ENCODE measurements around the gene RFFL.
"Not testable (repeated sequence)": the region's sequence is repeated elsewhere in the genome, so short reads cannot be mapped to it uniquely, and the experiment has no call there.

Gene RFFL

DNA sequence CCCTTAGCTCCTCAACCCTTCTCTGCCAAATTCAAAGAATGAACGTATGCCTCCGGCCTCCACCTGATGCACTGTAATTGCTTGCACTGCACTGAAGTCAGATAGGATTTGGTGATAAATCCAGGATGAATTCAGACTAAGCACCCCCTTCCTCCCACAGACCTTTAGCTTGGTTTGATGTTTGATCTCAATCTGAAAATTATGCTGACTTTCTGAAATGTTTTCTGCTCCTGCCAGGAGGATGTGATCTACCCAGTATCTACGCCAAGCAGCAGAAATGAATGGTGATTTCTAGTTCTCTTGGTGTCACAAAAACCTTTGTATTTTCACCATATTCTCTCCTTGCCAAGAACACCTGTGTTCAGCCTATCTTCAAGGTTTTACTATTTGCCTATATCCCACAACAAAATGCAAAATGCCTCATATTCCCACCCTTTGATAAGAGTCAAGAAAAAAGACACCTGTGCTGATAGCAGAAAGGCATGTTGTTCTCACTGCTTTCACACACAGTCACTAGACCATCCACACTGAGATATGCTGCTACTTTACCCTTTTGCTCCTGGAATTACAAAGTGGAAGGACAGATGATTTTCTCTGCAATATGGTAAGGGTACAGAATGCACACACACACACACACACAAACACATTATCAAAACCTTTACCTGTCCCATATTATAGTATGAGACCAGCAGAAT is 14.7 kb downstream of the RFFL start:
- DNase-seq (ENCODE audit: low read depth) = no peak

DNA sequence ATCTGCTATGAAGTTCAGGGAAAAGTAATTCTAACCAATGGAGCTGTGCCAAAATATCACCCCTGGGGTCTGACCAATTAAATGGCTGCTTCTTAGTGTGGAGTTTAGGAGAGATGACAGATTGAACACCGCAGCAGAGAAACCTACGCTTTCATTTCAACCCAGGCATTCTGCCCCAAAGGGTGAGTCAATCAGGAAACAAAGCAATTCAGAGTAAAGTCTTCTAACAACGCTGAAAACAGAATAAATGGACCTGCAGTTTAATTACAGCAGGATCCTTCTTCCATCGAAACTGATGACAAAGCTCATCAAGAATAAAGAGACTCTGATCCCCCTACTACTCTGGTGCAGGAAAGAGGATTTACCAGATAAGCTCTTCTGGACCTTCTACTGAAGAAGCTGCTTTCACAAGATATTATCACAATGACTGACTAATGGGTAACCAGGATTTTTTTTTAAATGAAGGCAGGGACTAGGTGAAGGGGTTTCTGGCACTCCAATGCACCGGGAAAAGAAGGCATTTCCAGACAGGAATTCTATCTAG is 16.7 kb downstream of the RFFL start:
- no peak for DNase-seq (ENCODE audit: low read depth)

DNA sequence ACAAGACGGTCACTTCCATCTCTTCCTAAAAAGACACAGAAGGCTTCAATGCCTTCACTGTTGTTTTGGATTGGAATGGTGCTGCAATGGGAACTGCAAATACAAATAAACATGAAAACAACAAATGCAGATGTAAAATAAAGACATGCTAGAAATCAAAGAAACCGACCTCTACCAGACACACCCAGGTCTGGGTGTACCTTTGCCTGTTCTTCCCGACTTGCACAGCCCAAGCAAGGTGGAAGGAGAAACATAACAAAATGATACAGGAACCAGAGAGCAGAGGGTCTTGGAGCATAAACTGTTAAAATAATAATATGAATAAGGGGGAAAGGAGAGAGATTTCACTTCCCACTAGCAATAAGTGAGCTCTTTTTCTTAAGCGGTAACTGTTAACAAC is 17.3 kb downstream of the RFFL start:
- no peak for DNase-seq (ENCODE audit: low read depth)

DNA sequence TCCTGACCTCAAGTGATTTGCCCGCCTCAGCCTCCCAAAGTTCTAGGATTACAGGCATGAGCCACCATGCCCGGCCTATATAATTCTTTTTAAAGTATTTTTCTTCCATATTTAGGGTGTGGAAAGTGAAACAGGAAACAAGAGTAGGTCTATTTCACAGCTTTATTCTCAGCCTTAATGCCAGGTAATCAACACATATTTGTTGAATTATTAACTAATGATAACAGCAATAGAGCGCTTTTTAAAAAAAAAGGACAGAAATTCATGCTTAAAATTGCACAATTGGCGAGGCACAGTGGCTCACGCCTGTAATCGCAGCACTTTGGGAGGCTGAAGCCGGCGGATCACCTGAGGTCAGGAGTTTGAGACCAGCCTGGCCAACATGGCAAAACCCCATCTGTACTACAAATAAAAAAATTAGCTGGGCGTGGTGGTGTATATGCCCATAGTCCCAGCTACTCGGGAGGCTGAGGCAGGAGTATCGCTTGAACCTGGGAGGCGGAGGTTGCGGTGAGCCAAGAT is 18.0 kb downstream of the RFFL start:
- DNase-seq (ENCODE audit: low read depth) = not testable (repeated sequence)

DNA sequence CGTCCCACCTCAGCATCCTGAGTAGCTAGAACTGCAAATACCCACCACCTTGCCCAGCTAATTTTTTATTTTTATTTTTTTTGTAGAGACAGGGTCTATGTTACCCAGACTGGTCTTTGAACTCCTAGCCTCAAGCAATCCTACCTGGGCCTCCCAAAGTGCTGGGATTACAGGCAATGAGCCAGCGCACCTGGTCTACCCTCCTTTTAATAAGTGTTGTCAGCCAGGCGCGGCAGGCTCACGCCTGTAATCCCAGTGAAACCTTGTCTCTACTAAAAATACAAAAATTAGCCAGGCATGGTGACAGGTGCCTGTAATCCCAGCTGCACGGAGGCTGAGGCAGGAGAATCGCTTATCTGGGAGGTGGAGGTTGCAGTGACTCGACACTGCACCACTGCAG is 19.3 kb downstream of the RFFL start:
- no peak for DNase-seq (ENCODE audit: low read depth)

DNA sequence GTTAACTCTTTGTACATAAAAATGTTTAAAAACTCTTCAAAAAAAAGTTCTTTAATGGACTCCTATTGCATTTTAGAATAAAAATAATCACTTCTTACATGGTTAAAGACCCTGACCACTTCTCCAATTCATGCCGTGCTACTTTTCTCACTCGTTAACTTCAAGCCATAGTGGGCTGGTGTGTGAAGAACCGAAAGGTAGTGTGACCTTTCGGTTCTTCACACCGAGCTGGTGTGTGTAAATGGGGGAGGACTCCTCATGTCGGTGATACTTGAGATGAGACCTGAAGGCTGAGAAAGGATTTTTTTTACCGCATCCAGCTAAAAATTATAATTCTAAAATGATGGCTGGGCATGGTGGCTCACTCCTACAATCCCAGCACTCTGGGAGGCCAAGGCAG is 22.1 kb downstream of the RFFL start:
- no peak for DNase-seq (ENCODE audit: low read depth)

DNA sequence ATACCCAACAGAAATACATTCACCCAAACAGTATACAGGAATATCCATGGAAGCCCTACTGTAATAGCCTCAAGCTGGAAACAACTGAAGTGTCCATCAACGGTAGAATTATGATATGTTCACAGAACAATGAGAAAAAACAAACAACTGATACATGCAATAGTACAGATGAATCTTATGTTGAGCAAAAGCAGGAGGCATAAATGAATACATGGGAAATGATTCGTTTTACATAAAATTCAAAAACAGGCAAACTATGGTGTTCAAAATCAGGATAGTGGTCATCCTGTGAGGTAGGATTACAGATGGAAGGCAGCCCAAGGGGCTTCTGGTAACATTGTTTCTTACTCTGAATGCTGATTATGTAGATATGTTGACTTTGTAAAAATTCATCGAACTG is 25.1 kb downstream of the RFFL start:
- no peak for DNase-seq (ENCODE audit: low read depth)

DNA sequence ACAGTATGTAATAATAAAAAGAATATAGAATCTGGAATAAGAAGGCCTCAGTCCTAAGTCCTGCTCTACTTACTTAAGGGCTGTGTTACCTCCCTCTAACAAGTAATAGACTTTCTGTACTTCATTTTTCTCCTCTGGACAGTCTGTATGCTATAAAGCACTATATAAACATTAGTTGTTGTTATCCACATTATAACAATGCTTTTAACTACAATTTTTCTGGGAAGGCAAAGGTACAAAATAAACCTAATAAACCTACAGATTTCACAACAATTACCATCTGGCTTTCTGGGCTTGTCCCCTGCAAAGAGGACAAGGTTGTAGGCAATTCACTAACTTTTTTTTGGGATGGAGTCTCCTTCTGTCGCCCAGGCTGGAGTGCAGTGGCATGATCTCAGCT is 32.7 kb downstream of the RFFL start:
- no peak for DNase-seq (ENCODE audit: low read depth)

DNA sequence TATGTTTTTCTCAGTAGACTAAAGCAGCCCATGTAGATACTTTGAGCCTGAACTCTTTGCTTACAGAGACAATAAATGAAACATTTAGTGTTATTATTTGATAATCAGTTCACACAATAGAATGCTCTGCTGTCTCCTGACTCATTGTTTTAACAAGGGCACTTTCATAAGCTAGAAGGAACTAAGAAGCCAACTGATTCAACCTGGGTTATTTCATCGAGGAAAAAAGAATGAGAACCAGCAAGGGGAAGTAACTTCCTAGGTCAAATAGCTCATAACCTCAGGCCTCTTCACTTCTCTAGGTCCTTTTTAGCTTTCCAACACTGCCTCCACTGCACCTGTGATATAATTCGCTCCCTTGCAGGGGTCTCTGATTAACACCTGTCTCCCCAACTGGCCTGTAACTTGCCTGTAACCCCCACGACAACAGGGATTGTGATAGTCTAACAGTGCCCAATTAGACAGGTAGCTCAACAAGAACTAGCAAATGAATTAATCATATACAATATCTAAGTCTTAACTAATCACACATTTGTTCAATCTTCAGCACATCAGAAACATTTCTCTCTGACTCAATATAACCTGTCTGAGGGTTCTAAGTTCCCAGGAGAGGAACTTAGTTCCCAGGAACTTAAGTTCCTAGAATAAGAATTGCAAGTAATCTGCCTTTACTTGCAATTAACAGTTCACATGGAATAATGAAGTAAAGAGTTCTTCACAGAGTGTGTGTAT is 34.8 kb downstream of the RFFL start:
- DNase-seq (ENCODE audit: low read depth) = no peak

DNA sequence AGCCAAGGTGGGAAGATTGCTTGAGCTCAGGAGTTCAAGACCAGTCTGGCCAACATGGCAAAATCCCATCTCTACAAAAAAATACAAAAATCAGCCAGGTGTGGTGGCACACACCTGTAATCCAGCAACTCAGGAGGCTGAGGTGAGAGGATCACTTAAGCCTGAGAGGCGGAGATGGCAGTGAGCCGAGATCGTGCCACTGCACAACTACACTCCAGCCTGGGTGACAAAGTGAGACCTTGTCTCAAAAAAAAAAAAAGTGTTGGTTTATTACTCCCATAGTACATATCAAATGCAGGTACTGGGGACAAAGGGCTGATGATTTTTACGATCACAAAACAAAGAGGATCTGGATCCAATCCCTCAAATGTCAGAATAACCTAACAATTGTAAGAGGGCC is 35.4 kb downstream of the RFFL start:
- not testable (repeated sequence) for DNase-seq (ENCODE audit: low read depth)

DNA sequence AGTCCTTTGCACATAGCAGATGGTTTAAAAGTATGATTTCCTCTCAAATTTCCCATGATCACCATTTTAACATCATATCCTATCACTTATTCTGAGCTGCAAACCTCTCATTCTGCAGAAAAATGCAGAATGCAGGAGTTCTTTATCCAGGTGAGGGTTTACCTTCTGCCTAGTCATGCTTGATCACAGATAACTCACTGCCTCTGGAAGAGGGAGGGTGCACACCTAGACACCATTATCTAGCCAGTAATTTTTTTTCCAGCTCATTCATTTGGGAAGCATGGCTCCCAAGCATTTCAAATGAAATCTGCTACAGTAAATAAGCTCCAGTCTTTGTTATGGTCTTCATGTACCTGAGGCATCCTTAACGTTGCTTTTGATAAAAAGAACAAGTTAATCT is 38.0 kb downstream of the RFFL start:
- DNase-seq (ENCODE audit: low read depth) = no peak

DNA sequence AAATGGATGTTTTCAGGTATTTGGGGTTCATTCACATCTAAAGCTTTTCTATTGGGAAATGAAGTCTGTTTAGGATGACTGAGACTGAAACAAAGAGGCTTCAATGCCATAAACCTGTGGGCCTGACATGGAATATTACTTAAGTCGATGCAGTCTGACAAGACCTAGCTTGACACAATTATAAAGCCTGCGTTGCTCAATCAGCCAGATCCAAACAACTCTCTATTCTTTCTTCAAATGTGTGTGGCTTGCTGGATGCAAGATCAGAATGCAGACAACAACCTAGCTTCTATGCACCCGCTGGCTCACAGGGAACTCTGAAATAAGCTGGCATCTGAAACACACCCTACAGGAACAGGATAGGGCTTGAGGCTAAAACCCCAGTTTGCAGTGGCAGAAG is 40.0 kb downstream of the RFFL start:
- DNase-seq (ENCODE audit: low read depth) = no peak

DNA sequence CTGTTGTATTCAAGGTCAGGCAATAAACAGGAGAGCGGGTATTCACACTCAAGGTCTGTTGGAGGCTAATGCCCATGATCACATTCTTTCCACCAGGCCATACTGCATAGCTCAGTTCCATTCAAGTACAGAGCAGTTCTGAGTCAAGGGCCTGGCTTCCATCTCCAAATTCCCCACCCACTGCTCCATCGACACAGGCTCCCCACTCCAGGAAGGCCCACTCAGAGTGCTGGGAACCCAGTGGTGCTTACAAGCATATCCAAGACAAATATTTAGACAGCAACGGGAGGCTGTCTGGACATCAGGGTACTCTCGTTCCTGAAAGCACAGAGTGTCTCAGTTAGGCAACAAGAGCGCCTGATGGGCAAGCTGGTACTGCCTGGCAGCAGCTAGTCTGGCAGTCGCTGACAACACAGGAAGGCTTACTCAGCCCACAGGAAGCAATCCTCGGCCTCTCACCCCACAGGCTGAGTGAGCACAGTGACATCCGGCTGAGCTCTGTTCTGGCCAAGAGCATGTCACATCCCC is 40.9 kb downstream of the RFFL start:
- DNase-seq (ENCODE audit: low read depth) = peak; percentile 23

DNA sequence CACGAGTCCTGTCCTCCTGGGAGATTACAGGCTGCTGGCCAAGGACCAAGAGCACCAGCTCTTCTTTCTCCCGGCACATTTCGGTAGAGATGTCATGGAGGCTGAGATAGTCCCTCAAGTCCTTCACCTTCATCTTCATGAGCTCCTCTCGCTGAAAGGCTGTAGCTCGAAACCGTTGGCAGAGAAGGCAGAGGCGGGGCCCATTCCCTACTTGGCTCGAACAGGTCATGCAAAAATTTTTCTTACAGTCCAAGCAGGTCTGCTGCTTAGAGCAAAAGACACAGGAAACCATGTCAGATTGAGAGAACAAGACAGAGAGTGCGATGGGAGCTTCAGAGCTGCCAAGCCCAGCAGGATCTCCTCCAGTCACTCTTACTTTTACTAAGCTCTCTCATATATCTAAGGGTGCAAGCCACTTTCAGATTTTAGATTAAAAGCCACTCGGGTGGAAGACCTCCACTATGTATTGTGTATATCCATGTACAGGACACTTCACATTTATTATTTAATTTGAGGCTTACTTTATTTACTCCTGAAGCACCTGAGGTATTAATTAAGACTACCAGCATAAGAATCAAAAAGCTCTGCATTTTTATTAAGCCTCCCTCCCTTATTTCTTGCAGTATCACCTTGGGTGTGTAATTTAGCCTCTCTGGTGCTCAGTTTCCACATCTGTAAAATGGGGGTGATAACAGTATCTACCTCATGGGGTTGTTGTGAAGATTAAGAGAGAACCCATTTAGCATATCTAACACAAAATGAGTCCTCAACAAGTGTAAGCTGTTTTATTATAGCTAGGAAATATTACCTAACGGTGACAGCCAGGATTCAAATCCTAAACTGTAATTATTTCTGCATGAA is 41.8 kb downstream of the RFFL start:
- no peak for DNase-seq (ENCODE audit: low read depth)

DNA sequence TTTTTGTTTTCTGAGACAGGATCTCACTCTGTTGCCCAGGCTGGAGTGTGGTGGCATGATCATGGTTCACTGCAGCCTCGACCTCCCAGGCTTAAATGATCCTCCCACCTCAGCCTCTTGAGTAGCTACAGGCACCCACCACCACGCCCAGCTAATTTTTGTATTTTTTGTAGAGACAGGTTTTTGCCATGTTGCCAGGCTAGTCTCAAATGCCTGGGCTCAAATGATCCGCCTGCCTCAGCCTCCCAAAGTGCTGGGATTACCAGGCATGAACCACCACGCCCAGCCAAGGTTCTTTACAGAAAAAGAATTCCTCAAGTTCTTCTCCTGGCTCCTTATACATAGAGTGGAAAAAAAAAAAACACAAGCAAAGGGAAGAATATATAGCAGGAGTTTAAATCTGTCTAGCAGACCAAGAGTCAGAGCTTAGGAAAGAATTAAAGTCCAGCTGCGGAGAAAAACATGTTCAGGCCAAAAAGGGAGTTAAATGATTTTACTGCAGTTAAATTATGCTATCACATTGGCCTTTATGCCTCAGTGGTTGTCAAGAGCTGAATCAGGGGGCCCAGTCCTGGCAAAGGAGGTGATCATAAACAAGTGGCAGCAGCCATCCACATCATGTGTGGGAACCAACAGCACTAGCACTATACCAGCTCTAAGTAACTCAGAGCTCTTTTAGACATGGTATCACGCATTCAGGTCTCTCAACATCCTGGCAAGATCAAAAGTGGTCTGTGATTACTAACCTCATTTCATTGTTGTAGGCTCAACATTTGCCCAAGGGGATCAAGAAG is 43.9 kb downstream of the RFFL start:
- no peak for DNase-seq (ENCODE audit: low read depth)

DNA sequence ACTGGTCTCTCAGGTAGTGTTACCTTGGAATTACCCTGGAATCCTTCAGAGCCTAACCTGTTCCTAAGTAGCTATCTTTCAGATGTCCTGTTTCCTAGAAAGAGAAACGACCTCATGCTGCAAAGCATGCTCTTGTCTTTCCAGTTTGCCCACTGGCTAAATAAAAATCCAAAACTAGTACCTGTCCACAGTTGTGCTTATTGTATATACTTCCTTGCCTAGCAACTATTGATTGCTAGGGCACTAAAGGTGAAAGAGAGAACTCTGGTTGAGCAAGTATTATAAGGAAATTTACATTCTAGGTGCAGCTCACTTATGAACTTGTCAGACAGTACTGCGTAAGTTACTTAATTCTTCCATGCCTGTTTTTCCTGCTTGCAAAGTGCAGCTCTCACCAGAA is 44.7 kb downstream of the RFFL start:
- no peak for DNase-seq (ENCODE audit: low read depth)

DNA sequence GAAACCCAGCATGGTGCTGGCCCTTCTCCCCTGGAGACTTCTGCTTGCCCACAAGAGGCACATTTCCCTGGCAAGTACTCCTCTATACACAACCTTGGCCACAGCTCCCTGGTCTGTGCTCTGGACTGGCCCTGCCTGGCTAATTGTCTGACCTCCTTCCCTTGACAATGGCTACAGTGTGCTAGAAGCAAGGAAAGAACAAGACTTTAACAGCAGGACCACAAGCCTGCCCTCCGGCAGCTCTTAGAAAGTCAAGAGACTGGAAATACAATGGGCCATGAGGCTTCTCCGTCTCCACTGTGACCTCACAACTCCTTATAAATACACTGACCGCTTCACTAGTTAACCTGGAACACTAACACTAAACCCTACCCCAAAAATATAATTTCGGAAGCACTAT is 46.5 kb downstream of the RFFL start:
- DNase-seq (ENCODE audit: low read depth) = no peak

DNA sequence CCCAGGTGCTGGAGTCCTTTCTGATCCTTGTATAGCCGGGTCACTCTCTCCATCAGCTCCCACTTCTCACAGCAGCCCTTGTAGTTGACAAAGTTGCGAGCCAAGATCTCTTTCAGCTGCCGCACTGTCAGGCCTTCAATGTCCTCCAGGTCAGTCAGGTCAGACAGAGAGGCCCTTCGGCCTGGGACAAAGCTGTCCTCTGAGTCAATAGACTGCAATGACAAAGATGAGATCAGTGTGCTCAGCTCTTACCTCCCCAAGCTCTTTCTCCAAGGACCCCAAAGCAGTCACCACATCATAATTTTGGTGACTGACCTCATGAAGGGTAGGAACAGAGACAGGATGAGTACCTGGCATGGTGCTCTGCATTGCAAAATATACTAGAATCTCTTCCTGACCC is 47.1 kb downstream of the RFFL start:
- DNase-seq (ENCODE audit: low read depth) = no peak

DNA sequence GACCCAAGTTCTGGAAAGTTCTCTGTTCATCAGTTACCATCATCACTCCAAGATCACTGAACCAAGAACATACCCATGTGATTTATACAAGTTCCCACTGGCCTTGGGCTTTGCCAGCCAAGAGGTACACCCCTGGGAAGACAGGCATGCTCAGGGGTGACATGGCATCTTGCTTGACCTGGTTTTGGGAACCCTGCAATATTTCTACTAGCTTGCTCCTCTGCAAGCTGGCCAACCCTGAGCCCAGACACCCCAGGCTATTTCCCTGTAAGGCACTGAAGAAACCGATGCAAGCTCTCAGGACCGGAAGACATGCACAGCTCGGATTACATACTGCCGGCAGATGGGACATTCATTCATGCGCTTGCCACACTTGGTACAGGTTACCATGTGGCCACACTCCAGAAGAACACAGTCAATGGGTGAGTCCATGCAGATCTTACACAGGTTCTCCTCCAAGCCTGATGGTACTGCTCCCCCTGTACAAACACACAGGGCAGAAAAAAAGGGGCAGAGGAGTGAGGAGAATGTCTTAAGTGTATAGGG is 51.8 kb downstream of the RFFL start:
- DNase-seq (ENCODE audit: low read depth) = no peak

DNA sequence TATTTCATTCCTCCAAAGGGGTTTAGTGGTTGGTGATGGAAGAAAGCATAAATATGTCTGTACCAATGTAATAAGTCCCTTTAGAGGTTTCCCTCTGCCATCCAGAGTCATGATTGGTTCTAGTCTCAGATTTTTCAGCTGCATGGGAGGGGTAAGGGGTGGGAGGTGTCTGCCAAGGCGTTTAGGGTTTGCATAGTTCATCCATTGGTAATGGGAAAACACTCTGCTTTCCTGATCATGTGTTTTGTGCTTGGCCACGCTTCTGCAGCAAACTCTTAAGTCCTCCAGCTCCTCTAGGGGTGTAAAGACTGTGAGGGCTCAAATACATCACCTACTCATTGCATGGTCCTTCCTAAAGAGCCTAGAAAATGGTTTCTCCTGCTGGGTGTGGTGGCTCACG is 53.4 kb downstream of the RFFL start:
- DNase-seq (ENCODE audit: low read depth) = no peak

DNA sequence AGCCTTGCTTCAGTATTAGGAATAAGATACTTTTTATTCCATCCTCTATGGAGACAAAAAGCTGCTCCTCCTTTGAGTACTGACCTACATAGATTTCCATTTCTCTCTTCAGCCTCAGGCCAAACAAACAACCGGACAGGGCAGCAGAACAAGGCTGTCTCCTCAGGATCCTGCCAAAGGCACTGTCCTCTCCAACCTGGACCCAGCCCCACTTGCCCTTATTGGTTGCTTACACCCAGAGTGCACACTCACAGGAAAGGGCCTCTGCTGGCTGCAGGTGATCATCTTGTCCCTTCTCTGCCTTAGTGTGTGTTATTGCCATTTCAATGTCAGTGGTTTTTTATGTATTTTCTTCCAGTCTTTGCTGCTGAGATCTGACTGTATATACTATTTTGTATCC is 56.5 kb downstream of the RFFL start:
- no peak for DNase-seq (ENCODE audit: low read depth)

Measured in HS-27A (cell line).